ENCODE measurements around the gene ELMO2.

ELMO2 gene

DNA sequence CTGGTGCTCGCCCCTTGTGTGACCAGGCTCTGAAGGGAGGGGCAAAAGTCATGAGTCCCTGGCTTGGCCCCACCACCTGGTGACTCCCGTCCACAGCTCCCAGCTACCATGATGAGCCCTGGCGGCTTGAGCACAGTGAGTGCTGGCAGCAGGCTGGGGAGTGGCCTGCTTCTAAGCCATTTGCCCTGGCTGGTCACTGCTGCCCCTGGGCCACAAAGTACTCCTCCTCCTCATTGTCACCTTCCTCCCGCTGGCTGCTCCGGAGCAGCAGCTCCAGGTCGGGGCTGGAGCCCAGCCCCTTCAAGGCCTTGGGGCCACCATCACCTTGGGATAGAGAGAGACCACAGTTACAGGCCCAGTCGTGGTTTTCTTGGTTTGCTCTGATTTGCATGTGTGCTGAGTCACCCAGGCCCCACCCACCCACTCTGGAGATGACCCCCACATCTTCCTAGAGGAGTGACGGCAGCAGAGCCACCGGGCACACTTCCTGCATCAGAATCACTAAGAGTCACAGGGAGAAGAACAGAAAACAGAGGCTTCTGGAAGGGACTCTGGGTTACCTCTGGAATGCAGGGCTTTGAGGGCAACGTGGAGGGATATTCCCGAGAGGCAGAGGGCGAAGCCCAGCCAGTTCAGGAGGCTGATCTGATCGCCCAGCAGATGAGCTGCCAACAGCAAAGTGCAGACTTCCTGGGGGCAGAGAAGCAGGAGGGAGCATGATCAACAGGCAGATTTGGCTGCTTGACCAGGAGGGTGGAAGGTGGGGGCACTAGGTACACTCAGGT lies 56.0 kb downstream of the ELMO2 start:
- DNase-seq (ENCODE audit: low read depth), result no peak

DNA sequence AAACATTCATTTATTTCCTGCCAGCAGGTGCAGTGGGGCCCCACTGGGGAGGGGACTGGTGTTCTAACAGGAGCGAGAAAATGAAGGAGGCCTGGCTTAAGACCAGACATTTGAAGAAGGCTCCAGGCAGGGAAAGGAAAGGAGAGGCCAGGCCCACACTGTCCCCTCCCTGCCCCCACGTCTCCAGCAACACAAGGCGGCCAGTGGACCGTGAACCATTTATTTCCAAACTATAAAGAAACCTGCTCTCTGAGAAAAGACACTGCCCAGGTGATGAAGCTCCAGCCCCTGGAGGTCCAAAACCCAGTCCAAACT lies 56.7 kb downstream of the ELMO2 start:
- no peak for DNase-seq (ENCODE audit: low read depth)

DNA sequence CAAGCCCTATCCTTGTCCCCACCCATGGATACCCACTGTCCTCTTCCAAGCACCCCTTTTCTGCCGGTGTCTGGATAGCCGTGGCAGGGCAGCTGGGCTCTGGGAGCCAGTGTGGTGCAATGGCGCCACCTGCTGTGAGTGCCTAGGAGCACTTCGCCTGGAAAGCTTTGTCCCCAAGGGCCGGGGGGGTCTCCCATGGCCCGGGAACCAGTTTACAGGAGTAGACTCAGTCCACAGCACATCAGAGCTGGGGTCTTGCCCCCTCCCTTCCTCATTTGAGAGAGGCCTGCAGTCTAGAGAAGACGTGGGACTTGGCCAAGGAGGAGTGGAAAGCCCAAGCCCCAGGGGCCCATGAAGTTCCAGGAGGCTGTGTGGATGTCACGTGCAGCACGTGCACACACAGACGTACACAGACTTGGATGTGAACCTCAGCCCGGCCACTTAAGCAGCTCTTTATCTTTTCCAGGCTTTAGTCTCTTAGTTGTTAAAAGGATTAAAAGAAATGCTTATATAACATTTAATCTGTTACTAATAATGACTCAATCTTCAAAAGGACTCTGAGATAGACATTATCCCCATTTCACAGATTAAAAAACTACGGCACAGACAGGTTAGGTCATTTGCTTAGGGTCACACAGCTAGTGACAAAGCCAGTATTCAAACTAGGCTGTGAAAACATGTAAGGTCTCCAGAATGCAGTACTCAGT lies 57.2 kb downstream of the ELMO2 start:
- peak; percentile 24 for DNase-seq (ENCODE audit: low read depth)

DNA sequence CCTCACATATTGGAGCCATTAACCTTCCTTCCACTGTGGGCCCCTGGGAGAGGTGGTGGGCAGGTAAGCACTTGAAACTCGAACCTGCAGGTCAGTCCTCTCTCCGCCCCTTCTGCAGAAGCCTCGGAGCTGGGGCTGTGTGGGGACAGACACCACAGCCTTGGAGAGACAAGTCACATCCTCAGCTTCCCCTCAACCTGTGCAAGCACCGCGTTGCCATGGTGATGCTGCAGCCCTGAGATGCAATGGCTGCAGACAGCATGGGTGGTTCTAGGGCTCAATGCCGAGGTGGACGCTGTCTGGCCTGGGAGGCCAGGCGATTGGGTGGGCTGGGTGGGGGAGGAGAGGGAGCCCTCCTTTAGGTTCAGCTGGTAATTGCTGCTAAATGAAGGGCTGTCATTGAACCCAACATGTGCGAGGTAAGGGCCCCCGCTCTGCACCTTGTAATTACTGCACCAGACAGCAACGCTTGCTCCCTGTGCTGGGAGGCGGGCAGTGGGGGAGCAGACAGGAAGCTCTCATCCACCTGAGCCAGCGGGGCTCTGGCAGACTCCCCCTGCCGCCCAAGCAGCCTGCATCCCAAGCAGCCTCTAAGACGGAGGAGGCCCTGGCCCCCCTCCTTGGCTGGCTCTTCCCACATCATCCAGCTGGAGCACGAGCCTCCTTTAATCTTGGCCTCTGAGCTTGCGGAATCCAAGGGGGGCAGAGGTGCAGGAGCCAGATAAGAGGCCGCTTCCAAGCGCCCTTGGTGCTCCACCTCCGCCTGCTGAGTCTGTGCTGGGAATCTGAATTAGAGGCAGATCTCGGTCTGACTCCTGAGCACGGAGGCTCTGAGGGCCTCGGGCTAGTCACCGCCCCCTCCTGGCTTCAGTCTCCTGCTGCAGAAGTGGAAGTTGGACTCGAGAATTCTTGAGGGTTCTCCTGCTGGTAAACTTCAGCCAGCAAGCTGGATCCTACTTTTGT lies 58.3 kb downstream of the ELMO2 start:
- DNase-seq (ENCODE audit: low read depth), result no peak

DNA sequence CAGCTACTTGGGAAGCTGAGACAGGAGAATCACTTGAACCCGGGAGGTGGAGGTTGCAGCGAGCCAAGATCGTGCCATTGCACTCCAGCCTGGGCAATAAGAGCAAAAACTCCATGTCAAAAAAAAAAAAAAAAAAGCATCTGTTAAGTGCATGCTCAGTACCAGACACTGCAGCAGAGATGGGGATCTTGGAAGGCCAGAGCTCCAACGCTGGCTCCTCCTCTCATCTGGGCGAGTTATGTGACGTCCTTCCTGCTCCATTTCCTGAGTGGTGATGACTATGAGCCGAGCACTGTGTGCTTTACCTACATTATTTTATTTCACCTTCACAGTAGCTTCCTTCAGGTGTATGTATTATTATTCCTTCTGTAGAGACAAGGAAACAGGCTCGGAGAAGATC lies 59.6 kb downstream of the ELMO2 start:
- DNase-seq (ENCODE audit: low read depth), result no peak

DNA sequence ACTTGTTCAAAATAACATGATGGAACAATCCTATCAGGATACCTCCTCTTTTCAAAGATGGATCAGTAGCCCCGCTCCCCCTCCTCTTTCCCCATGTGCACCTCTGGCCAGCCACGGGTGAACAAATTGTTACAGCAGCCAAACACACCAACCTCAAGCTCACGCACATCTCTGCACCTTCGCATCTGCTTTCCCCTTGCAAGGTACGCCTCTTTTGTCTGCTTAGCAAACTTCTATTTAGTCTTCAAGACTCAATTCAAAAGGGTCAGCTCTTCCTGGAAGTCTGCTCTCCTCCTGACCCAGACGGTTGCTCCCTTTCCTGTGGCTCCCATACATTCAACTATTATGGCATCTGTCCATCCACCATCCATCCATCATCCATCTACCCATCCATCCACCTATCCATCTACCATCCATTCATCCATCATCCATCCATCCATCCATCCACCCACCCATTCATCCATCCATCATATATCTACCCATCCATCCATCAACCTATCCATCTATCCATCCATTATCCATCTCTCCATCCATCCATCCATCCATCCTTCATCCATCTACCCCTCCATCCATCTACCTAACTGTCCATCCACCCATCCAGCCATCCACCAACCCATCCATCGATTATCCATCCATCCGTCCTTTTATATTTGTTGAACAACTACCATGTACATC lies 61.8 kb downstream of the ELMO2 start:
- no peak for DNase-seq (ENCODE audit: low read depth)

DNA sequence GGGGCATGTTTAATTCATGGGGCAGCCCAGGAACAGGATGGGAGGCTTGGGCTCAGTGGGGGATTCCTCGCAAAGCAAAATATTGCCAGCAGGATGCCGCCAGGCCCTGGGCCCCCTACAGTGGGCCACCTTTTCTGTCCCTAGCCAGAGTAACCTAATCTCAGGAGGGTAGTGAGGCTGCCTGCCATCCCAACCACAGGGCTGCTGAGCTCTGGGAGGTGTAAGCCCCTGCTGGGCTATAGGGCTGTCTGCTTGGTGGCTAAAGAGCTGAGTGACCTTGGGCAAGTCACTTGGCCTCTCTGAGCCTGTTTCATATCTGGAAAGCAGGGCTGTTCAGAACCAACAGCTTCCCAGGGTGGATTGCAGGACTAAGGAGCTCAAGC lies 62.4 kb downstream of the ELMO2 start:
- no peak for DNase-seq (ENCODE audit: low read depth)

DNA sequence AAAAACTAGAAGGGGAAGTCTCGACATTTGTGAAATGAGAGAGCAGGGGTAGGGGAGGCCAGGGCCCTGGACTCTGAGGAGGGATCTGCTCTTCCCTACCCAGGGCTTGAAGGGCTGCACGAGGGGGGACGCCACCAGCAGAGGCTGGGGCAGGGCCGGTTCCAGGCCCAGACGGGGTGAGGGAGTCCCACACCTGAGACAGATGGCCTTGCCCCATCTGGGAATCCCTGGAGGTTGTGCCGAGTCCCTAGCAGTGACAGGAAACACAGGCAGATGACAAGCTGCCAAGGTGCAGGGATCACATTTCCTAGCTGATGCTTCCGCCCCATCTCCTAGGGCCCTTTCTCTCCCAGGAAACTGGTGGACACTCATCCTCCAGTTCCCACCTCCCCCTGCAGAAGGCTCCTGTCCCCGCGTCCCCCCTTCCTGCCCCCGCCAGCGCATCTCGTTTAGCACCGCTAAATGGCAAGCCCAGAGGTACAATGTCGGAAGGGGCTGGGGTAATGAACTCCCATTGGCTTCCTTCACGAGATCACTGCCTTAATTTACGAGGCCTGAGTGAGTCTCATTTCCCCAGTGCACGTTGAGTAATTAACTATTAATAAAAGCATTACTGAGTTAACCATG lies 63.0 kb downstream of the ELMO2 start:
- no peak for DNase-seq (ENCODE audit: low read depth)

DNA sequence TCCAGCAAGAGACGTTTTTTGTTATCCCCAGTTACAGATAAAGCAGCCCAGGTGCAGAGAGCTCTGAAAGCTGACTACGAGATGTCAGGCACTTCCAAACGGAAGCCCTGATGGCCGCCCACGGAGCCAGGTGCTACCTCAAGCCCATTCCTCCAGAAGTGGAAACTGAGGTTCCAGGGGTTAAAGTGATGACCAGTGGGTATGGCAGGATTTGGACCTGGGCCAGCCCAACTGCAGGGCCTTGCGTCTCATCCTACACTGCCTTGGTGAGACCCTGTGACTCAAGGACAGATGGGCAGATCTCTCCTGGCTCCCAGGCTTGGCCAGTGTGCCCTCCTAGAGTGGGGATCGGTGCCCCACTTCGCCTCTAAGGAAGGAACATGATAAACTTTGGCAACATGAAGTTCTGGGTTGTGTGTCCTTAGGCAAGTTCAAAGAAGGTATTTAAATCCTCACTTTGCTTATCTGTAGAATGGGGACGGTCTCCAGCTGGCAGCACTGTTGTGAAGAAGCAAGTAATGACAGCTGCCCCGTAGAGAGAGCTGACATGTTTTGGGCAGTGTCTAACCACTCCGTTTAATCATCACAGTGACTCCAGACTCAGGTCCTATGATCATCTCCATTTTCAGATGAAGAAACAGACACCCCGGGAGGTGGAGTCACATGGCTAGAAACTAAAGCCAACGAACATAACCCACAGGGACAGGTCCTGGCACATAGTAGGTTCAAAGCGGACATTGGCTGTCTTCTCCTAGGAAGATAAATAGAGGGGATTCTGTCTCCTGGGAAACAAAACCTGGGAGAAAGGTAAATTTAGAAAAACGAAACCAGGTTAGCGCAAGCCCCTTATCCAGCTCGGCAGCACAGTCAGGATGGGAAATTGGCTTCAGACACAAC lies 63.7 kb downstream of the ELMO2 start:
- DNase-seq (ENCODE audit: low read depth), result no peak

DNA sequence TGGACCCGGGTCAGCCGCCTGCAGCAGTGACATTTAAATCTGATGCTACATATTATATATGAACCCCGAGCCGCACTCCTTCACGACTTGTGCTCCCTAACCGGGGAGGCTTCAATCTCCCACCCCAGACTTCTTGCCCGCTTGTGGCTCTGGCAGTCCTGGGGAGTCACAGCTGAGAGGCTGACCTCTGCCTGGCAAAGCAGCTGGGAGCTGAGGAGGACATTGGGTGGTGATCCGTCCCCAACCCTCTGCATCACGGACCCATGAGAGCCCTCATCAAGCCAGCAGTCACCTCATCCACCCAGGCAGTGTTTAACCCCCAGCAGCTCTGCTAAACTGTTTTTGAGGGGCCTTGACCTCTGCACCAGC lies 64.4 kb downstream of the ELMO2 start:
- no peak for DNase-seq (ENCODE audit: low read depth)

DNA sequence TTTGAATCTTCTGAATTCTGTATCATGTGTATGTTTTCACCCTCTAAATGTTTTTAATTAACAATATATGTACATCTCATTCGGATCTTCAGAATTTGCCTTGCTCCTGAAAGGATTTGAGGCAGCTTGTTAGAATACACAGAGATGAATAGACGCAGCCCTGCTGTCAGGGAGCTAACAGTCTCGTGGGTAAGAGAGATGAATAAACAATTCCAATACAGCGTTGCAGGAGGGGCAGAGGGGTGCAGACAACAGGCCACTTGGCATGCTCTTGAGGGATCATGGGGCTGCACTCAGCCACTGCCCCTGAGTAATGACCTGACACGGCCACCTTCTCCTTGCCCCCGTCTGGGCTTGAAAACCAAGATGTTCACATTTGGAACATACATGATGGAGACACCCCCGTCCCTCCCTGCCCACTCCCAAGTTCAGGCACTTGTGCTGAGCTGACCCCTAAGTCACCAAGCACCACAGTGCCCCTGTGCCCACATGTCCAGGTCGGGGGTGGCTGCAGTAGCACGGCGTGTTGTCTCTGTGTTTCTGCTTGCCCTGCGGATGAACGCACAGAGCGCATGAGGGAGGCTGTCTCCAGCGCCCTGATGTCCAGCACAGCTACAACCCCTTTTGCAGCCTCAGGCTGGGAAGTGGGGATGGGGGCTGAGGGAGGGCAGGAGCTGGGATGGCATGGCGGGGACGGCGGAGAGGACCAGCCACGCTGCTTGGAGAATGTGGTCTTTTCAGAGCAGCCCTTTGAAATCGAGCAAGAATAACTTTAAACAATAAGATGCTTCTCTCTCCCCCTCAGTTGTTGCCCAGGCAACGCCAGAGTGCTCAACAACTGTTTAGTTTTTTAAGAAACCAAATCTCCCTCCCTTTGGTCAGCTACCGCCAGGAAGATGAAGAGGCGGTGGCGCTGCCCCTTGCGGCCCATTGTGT lies 65.1 kb downstream of the ELMO2 start:
- no peak for DNase-seq (ENCODE audit: low read depth)

DNA sequence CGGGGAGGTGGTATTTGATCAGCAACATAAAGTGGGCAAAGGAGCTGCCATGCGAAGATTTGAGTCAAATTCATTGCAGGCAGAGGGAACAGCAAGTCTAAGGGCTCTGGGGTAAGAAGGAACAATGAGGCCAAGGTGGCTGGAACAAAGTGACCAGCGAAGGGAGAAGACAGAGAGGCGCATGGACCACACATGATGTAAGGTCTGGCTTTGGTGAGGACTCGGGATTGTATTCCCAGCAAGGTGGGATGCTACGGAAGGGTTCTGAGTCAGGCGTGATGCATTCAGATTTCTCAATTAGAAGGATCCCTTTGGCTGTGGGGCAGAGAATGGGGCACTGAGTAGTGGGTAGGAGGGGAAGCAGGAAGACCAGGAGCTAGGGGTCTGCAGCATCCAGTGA lies 67.4 kb downstream of the ELMO2 start:
- DNase-seq (ENCODE audit: low read depth), result no peak

DNA sequence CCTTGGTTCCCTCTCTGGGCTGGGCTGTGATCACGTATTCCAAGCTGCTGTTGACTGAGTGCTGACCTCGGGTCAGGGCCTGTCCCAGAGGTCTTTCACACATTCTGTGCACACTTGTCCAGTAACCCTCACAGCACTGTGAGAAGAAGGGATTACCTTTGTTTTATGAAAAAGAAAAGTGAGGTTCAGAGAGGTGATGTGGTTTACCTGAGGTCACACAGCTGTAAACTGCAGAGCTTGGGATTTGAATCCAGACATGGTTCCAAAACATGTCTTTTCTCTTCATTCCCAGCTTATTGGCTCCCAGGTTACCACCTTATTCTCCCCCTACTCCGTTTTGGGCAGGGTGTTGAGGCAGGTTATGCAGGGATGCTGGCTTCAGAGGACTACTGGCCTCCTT lies 69.7 kb downstream of the ELMO2 start:
- no peak for DNase-seq (ENCODE audit: low read depth)

DNA sequence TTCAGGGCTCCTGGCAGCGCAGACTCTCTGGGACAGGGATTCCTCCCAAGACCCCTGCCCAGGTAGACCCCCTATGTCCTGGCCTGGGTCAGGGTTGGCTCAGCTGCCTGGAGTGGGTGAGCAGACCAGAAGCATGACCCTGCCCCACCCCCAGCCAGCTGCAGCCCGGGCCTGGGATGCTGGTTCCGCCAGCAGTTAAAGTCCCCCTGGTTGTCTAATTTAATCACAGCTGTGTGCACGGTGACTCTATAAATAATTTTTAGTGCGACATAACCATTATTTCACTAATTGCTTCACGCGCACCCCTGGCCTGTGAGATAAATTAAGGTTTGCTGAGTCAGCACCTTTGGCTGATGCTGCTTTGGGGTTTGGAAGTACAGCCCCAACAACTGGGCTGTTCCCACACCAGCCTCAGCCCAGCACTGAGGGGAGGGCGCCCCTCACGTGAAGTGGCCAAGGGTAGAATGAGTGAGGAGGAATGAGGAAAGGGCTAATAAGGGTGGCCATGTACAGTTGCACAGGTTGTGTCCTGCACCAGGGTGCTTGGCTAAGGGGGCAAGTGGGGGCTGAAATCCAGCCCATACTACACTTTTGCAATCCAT lies 72.0 kb downstream of the ELMO2 start:
- no peak for DNase-seq (ENCODE audit: low read depth)

DNA sequence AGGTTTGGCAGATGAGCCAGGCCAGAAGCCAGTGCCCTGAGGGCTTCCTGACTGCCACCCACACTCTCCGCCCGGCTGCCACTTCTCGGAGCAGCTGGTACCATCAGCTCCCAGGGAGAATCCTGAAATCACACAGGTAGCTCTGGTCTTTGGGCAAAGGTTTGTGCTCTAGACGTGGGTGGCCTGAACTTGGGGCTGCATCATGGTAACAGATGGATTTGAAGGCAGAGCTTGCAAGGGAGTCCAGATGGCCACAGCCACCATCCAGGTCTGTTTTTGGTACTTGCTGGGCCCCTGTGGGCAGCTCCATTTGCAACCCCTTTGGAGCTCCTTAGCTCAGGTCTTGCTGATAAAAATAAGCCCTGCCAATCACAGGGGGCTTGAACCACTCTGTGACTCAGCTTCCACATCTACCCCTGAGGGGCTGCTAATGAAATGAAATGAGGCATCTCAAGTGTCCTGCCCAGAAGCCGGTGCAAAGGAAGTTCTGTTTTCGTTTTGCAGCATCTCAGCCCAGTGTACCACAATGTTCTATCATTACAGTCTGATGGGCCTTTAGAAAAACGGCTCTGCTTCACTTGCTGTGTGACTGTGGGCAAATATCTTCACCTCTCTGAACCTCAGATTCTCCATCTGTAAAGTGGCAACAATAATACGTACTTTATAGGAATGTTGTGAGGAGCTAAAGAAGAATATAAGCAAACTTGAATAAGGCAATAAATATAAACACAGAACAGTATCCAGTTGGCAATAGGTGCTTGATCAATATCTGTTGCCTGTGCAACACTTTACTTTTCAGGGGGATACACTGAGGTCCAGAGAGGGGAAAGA lies 73.0 kb downstream of the ELMO2 start:
- no peak for DNase-seq (ENCODE audit: low read depth)

DNA sequence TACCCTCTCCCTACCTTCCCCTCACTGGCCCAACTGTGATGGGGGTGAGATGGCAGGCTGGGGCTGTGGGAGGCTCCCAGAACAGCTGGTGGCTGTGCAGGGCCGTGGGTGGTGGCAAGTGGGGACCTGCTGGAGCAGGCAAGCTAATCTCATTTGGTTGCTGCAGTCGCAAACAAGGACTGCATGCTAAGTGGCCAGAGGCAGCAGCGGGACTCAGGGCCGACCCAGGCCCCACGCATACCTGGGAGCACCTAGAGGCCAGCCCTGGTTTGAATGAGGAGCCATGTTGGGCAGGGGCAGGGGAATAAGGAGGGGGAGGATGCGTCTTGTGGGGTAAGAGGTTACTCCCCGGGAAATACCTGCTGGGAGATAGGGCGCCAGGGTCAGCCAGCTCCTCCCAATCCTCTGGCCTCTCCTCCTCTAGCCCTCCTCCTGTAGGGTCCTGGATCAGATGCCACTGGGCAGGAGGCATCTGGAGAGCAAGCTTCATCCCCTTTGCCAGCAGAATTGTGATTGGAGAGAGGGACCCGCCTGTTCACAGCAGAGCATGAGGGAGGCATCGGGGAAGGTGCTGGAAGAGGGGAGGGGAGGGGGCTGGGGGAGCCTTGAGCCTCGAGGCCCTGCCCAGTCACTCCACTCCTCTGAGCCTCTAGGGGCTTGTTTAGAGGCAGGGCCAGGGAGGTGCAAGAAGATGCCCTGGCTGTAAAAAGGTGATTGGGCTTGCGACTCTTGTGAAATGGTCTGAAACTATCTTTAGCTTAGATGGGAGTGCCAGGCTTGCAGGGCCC lies 73.8 kb downstream of the ELMO2 start:
- no peak for DNase-seq (ENCODE audit: low read depth)

DNA sequence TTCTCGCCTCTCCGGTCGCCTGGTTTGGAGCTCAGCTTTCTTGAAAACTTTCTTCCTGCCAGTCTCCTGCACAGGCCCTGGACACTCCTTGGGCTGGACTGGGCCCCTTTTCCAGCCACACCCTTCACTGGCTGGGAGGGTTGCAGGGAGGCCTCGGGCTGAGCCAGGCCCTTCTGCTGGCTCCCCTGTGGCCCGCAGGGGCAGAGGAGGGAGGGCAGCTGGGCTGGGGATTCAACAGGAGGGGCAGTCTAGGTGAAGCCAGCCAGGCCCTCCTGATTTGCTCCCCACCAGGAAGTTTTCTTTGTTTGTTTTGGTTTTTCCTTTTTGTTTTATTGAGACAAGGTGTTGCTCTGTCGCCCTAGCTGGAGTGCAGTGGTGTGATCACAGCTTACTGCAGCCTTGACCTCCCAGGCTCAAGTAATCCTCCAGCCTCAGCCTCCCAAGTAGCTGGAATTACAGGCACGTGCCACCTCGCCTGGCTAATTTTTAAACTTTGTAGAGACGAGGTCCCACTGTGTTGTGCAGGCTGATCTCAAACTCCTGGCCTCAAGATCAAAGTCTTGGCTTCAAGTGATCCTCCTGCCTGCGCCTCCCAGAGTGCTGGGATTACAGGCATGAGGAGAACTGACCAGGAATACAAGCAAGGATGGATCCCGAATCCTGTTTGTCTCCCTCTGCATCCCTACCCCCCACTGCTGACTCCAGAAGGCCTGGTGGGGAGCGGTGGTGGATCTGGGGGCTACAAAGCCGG lies 74.6 kb downstream of the ELMO2 start:
- DNase-seq (ENCODE audit: low read depth), result no peak

All from stimulated activated CD8-positive, alpha-beta memory T cell treated with anti-CD3 and anti-CD28 coated beads, Interleukin-4, amount 100 ng/mL, for 24 hours (primary cell).